Endothelial cell (in vitro differentiated cells): ENCODE results near the gene ANKRD33. TPM values are rescaled to one million over a fixed set of nuclear protein-coding genes. Genes with fewer than 3 reads are reported as not detected.

Experiments
- DNase-seq: peaks from one replicate; pipeline ENCODE4 v3.0.0; 2021; ENCODE audit warnings: low spot score
- H3K27ac Mint-ChIP-seq: one replicate; pipeline ENCODE4 v1.8.0; 2021; ENCODE audit warnings: mixed read lengths, inconsistent platforms; ENCODE audit not compliant: unreplicated experiment
- H3K27me3 Mint-ChIP-seq: one replicate; pipeline ENCODE4 v1.8.0; 2021; ENCODE audit warnings: mild to moderate bottlenecking, moderate library complexity, mixed read lengths, inconsistent platforms; ENCODE audit not compliant: unreplicated experiment
- H3K36me3 Mint-ChIP-seq: one replicate; pipeline ENCODE4 v1.8.0; 2021; ENCODE audit warnings: mild to moderate bottlenecking, low read depth, mixed read lengths, inconsistent platforms; ENCODE audit not compliant: unreplicated experiment
- H3K4me1 Mint-ChIP-seq: one replicate; pipeline ENCODE4 v1.8.0; 2021; ENCODE audit warnings: mild to moderate bottlenecking, mixed read lengths, inconsistent platforms; ENCODE audit not compliant: unreplicated experiment
- H3K4me3 Mint-ChIP-seq: one replicate; pipeline ENCODE4 v1.8.0; 2021; ENCODE audit warnings: mild to moderate bottlenecking, mixed read lengths, inconsistent platforms; ENCODE audit not compliant: unreplicated experiment
- H3K9me3 Mint-ChIP-seq: one replicate; pipeline ENCODE4 v1.8.0; 2021; ENCODE audit warnings: mixed read lengths, inconsistent platforms; ENCODE audit not compliant: unreplicated experiment
- total RNA-seq: library from RNA; stranded (reverse); fragmentation: NEBNext Ultra II Directional; extraction: Animal tissue kit (Norgen Biotek cat#: 25700); gene quantifications from one replicate; pipeline ENCODE4 v1.2.1, GENCODE V29; 2021; ENCODE audit not compliant: unreplicated experiment
- TF ChIP-seq, protein P1 (sequence below): fragments of 200-600 bp; sonication (generic); IDR thresholded peaks from one replicate; pipeline ENCODE4 v1.5.0; 2021; ENCODE audit warnings: antibody characterized with exemption; ENCODE audit not compliant: unreplicated experiment

Gene ANKRD33
- total RNA-seq, 1 donor from 2014 or later = 0.31 TPM

DNA sequence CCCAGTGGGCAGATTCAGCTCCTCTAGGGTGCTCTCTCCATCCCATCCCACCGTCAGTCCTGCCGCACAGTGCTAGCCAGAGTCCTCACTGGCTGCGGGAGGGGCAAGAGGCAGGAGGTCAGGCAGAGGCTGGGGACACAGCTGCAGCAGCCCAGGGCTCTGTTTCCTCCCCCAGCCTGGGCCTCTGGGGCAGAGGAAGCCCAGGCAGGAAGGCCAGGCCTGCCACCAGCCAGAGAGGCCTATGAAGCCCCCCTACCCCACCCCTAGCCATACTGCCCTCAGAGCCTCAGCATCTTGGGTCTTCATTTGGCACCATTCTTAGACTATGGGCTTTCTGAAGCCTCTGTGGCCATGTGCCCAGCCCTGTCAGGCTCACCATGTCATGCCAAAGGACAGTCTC, 22.8 kb downstream of the ANKRD33 start:
- Mint-ChIP-seq H3K36me3 (peaks cover 18% of the 10 kb centered on the region), H3K9me3 (no peaks in the 10 kb centered on the region), H3K4me1 (peaks cover 74% of the 10 kb centered on the region), H3K27me3 (peaks cover 20% of the 10 kb centered on the region), H3K27ac (peak overlapping the region; percentile 98), H3K4me3 (peak overlapping the region; percentile 96)
- no peak for DNase-seq
- TF ChIP-seq, protein P1, sequence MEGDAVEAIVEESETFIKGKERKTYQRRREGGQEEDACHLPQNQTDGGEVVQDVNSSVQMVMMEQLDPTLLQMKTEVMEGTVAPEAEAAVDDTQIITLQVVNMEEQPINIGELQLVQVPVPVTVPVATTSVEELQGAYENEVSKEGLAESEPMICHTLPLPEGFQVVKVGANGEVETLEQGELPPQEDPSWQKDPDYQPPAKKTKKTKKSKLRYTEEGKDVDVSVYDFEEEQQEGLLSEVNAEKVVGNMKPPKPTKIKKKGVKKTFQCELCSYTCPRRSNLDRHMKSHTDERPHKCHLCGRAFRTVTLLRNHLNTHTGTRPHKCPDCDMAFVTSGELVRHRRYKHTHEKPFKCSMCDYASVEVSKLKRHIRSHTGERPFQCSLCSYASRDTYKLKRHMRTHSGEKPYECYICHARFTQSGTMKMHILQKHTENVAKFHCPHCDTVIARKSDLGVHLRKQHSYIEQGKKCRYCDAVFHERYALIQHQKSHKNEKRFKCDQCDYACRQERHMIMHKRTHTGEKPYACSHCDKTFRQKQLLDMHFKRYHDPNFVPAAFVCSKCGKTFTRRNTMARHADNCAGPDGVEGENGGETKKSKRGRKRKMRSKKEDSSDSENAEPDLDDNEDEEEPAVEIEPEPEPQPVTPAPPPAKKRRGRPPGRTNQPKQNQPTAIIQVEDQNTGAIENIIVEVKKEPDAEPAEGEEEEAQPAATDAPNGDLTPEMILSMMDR = no peak

DNA sequence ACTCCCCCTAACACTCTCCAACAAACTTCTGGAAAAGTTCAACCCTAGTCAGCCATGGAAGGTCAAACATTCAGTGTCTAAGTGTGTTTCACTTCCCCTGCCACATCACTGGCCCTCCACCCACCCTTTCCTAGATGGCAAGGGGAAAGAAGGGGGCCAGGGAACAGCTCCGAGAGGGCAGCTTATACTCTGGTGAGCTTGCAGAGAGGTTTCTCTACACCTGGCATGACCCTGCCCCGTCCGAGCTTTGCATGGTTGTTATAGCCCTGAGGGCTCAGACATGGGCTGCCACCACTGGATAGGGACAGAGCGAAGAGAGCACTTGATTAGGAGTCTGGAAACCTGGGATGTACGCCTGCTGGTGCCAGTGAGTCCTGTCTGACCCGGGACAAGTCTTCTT, 23.4 kb downstream of the ANKRD33 start:
- H3K27me3 Mint-ChIP-seq = peaks cover 18% of the 10 kb centered on the region
- H3K4me1 Mint-ChIP-seq = peaks cover 69% of the 10 kb centered on the region
- H3K27ac Mint-ChIP-seq = peak overlapping the region; percentile 98
- H3K4me3 Mint-ChIP-seq = peak overlapping the region; percentile 89
- DNase-seq = no peak
- TF ChIP-seq, protein P1 = no peak
- no peaks in the 10 kb centered on the region for H3K9me3 Mint-ChIP-seq
- H3K36me3 Mint-ChIP-seq = peaks cover 21% of the 10 kb centered on the region

DNA sequence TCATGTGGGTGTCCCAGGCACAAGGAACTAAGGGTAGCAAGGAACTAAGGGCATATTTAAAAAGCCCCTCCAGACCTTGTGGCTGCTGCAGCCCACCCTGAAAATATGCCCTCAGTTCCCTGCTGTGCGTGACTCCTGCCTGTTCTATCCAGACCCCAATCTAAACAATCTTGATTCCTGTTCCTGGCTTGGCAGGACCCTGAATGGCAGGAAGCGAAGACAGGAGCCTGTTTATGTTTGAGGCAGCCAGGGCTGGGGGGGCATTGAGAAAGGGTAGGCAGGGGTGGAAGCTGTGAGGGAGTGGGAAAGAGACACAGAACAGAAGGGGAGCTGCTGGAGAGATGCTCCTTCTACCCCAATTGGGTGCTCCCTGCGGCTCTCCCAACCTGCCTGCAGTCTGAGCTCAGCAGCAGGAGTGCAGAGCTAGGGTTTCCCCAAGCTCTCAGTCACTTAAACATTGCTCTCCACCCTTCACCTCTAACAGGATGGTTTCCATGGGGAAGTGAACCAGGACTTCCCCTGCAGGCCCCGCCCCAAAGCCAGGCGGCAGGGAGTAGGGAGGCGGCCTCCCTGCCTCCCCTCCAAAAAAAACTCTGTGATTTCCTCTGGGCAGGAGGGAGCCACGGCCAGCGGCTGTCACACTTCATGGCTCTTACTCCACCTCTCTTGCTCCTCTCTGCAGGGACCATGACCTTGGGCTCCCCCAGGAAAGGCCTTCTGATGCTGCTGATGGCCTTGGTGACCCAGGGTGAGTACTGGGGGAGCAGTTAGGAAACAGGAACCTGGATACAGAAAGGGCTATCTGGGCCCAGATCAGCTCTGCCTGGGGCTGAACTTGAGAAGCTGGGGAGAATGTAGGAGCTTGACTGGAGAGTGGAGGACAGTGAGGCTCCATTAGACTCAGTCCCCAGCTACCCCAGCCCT, 24.1 kb downstream of the ANKRD33 start:
- Mint-ChIP-seq H3K4me3 (peak overlapping the region; percentile 89), H3K4me1 (peaks cover 68% of the 10 kb centered on the region), H3K36me3 (peaks cover 23% of the 10 kb centered on the region), H3K9me3 (no peaks in the 10 kb centered on the region), H3K27ac (peak overlapping the region; percentile 98), H3K27me3 (peaks cover 22% of the 10 kb centered on the region)
- peak; percentile 69 for DNase-seq
- TF ChIP-seq, protein P1 = no peak

DNA sequence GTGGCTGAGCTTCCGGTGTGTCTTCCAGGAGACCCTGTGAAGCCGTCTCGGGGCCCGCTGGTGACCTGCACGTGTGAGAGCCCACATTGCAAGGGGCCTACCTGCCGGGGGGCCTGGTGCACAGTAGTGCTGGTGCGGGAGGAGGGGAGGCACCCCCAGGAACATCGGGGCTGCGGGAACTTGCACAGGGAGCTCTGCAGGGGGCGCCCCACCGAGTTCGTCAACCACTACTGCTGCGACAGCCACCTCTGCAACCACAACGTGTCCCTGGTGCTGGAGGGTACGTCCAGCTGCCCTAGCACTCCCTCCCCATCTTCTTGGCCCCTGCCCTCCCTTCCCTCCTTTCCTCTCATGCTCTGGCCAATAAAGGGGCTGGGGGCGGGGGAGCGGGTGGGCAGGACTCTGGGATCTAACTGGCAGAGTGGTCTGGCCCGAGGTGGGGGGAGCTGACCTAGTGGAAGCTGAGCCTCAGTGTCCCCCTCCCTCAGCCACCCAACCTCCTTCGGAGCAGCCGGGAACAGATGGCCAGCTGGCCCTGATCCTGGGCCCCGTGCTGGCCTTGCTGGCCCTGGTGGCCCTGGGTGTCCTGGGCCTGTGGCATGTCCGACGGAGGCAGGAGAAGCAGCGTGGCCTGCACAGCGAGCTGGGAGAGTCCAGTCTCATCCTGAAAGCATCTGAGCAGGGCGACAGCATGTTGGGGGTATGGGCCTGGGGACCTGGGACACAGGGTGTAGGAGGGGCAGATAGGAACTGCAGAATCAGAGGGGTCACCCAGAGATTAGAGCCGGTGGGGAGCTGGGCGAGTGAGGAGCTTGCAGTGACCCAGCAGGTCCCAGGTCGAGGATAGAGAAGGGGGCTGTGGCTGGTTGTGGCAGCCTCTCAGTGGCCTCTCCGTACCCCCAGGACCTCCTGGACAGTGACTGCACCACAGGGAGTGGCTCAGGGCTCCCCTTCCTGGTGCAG, 25.4 kb downstream of the ANKRD33 start:
- TF ChIP-seq, protein P1 = no peak
- H3K4me1 Mint-ChIP-seq = peaks cover 73% of the 10 kb centered on the region
- peaks cover 22% of the 10 kb centered on the region for H3K27me3 Mint-ChIP-seq
- H3K9me3 Mint-ChIP-seq = no peaks in the 10 kb centered on the region
- H3K36me3 Mint-ChIP-seq = peaks cover 34% of the 10 kb centered on the region
- H3K4me3 Mint-ChIP-seq = peak overlapping the region; percentile 89
- DNase-seq = no peak
- H3K27ac Mint-ChIP-seq = peak overlapping the region; percentile 98
